ENCODE results near the gene ROR1. TPM values are rescaled to one million over a fixed set of nuclear protein-coding genes. Genes with fewer than 3 reads are reported as not detected.
"Not testable (repeated sequence)": the region's sequence is repeated elsewhere in the genome, so short reads cannot be mapped to it uniquely, and the experiment has no call there.

The ROR1 gene
- total RNA-seq, 1 experiment from 2014 or later, result 10.5 TPM

DNA sequence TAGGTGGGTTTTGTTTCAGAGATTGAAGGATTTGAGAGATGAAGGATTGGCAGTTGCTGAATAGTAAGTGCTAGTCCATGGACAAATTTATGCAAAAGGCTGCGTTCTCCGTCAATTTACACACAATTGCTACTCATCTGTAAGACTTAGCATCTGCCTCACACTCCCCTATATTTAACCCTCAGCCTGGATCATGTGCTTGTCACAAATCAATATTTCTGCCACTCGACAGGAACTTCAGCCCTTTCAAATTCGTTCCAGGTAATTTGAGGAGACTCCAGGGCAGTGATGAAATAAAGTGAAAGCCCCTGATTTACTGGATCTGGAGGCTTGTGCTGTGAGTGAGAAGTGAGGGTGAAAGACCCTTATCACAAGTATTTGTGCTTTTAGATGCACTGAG is 324.0 kb downstream of the ROR1 start:
- no peak for DNase-seq (ENCODE audit: low read depth)

DNA sequence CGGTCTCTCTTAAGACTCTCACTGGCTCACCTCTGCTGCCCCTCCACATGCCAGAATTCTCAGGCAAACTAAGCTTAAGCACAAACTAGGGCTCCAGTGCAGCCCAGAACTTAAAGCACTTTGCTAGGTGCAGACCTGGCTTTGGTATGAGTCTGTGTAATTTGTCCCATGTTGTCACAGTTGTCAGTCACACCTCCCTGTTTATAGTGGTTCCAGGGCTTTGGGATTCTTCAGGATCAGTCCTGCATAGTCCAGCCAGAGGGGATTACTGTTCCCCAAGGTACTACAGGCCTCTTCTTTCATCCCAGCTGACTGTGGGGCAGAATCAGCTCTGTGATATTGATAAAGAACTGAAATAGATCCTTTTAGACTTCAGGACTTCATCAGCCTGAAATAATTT is 324.6 kb downstream of the ROR1 start:
- DNase-seq (ENCODE audit: low read depth), result no peak

DNA sequence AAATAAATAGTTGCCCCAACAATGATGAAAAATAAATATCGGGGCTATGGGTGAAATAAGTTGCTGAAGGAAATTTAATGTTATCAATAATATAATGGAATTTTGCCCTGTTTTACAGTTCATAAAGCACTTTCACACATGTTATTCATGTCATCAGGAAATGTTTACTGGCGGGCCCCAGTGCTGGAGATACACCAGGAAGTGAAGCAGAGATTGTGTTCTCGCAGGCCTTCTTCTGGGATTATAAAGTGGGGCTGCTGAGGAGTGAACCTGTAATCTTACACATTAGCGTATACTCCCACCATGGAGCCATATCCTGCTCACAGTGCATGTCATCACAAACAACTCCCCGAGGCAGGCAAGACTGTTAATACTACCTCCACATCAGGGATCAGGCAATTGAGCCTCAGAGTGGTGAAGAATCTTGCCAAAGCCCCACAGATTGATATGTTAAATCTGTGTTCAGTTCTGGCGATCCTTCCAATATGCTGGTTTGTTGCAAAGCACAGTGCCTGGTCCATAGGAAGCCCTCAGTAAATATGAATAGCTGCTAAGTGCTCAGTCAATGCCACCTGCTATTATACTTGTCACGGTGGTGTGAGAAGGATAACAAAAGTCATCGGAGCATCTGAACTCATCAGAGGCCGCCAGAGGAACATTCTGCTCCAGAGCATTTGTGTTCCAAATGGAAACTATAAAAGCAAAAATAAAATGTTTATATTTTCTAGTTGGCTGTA is 325.2 kb downstream of the ROR1 start:
- no peak for DNase-seq (ENCODE audit: low read depth)

DNA sequence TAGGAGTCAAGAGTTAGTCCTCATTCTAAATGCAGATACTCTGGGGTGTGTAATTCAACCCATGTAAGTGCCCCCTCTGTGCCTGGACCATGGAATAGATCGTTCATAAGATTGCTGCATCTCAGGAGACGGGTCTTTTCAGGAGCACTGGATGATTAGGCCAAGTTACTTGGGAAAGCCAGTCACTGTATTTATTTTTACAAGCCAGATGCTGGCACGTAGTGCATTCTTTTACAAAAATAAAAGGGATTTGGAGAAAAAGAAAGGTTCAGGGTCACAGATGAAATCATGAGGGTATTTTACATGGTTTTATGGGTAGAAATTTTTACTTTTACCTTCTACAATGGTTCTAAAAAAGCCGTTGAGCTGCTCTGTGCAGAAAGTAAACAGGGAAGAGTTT is 327.0 kb downstream of the ROR1 start:
- no peak for DNase-seq (ENCODE audit: low read depth)

DNA sequence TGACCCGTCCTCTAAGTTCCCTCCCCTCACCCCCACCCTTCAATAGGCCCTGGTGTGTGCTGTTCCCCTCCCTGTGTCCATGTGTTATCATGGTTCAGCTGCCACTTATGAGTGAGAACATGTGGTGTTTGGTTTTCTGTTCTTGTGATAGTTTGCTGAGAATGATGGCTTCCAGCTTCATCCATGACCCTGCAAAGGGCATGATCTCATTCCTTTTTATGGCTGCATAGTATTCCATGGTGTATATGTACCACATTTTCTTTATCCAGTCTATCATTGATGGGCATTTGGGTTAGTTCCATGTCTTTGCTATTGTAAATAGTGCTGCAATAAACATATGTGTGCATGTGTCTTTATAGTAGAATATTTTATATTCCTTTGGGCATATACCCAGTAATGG is 330.8 kb downstream of the ROR1 start:
- DNase-seq (ENCODE audit: low read depth), result not testable (repeated sequence)

DNA sequence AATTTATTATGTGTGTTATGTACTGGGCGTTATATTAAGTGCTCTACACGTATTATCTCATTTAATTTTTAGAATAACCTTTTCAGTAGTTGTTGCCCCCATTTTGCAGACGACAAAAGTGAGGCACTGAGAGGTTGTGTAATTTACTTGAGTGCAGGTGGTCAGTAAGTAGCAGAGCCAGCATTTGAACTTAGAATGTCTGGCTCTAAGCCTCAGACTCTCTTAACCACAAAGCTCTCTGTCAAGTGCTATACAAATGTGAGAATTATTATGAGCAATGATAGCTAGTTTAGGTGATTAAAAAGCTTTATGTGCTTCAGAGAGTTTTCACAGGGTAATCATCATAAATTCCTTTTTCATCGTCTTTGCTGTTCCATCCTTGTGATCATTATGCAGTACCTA is 333.3 kb downstream of the ROR1 start:
- no peak for DNase-seq (ENCODE audit: low read depth)

DNA sequence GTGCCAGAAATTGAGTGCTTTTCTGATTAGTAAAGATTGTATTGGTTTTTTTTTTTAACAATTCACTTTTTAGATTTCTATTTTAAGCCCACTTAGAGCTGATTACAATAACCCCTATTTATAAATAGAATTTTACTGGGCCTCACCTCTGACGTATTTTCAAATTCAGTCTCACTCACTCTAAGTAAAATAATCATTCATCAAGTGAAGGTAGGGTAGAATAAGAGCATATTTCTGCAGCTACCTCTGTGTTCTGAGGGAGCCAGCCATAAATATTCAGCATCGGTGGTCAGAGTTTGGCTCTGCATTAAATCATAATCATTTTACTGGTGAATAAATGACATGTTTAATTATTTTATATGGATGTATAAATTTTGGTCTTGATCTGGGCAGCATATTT is 333.8 kb downstream of the ROR1 start:
- no peak for DNase-seq (ENCODE audit: low read depth)

DNA sequence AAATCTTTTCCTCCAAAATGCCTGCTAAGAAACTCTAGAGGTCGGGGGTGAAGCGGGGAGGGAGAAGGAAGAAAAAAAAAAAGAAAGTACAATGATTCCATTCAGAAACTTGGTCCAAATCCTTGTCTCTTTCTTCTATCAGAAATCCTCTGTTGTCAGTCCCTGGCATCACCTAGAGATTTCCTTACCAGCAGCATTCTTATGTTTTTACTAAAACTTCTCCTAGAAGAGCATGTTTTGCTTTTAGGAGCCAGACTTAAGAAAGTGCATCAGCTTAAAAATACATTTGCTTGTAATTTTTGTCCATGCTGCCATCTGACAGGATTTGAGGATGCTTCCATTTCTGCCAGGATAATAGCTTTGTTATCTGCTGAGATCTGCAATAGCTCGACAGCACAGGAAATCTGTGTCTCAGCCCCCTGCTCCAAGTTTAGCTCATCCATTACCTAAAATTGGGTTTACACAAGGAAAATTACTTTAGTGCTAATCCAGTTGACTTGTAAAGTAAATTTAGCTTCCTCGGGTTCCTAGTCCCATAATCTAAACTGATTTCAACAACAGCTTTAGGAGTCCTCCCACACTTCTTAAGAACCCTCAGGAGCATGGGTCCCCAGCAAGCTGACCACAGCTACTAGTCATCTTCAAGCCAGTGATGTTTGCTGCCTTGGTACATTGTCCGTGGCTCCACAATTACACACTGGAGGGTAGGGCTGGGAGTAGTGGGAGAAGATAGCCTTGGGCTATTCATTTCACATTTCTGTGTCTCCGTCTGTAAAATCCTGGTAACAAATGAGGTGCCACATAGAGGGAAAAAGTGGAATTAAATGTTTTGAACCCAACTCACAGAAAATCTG is 337.3 kb downstream of the ROR1 start:
- DNase-seq (ENCODE audit: low read depth), result peak; percentile 67

DNA sequence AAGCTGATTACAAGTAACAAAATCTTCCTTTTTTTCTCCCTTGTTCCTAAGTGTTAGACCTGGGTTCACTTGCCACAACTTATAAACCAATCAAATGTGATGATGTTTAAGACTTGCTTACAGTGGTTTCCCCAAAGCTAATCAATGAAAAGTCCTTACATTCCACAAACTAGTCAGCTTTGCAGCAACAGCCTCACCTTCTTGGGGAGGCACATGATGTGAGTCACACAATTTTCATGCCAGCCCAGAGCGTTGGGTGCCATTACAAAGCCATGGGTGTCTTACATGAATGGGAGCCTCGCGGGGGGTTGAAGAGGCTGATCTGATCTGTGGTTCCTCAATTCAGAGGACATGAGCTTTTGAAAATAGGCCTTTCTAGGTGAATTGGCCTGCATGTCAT is 338.0 kb downstream of the ROR1 start:
- peak; percentile 35 for DNase-seq (ENCODE audit: low read depth)

DNA sequence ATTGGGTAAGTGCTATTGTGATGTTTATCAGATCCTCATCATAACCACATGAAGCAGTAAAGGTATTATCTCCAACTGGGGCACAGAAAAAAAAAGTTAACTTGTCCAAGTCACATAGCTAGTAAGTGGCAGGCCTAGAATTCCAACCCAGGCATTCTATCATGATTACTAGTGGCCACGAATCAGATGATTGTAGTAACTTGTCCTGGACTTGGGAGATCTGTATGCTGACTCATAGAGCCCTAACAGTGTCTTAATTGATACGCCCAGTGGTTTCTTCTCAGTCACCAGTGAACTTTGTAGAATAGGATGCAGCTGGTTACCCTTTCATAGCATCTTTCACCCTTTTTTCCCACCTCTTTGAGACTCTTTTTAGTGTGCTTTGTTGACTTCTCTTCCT is 338.5 kb downstream of the ROR1 start:
- peak; percentile 84 for DNase-seq (ENCODE audit: low read depth)

DNA sequence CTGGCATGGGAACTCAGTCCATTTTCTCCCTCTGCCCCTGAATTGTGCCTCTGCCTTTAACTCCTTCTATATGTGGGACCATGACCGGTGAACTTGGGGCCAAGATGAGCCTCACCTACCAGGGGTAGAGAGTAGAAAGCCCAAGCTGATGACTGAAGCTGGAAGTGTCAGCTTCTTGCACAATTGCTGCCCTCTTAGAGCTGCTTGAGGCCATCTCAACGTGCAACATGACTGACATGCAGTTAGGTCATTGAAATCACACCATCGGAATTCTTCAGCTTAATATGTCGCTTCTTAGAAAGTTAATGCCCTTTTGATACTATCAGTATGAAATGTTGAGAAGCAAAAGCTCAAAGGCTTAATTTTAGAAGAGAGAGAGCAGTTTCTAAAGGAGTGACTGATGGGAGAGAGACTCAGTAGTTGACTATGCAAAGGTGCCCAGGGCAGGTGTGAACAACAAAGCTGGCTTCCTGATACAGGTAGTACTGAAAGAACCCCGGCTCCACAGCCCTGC is 340.3 kb downstream of the ROR1 start:
- no peak for DNase-seq (ENCODE audit: low read depth)

DNA sequence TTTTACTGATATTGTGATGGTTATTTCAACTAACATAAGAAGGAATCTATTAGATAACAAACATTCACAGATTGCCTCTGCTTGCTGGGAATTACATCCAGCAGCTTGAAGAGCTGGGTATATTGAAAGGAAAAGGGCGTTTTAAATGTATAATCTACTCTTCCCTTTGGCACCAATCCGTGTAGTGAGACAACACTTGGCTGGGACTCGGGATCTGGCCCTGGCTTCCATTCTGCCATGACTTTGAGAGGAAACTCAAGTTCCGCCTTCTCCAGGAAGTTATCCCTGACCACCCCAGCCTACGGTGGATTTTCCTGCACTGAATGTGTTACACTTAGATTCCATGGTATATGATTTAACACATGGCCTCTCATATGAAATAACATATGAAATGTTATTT is 342.7 kb downstream of the ROR1 start:
- DNase-seq (ENCODE audit: low read depth), result no peak

DNA sequence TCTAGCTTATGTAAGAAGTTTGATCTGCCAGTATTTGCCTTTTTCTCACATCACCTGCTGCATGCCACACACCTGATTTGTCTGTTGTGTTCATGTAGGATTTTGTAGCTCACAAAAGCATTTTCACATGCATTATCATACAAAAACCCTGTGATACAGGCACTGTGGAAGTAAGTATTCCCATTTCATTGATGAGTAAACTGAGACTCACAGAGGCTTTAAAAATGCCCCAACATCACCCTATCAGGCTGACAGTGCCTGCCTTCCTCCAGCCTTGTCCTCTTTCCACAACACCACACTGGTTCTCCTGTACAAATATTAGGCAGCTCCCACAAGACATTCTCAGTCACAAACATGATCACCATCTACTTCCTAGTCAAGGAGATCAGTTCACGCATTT is 343.7 kb downstream of the ROR1 start:
- DNase-seq (ENCODE audit: low read depth), result no peak

DNA sequence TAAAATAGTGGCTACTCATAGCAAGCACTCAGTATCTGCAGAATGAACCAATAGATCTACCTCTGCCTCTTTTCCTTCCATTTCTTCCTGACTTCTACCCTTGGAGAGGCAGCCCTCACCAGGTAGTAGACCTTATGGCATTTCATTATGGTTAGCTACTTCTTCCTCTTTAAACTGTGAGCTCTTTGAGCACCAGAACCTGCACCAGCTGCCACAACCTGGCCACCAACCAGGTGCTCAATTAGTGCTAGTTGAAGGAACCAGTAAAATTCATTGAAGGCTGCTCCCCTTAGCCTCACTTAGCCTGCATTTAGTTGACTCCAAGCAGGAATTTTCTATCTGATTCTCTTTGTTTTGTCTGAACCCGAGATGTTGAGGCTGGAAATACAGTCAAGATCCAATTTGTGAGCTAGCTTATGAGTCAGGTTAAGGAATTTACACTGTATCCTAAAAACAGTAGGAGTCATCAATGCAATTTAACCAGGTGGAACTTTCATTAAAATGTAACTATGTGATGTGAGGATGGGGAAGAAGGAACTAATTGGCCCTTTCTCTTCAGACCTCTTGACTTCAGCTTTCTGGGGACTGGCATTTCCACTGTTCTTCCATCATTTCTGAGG is 348.1 kb downstream of the ROR1 start:
- DNase-seq (ENCODE audit: low read depth), result no peak

DNA sequence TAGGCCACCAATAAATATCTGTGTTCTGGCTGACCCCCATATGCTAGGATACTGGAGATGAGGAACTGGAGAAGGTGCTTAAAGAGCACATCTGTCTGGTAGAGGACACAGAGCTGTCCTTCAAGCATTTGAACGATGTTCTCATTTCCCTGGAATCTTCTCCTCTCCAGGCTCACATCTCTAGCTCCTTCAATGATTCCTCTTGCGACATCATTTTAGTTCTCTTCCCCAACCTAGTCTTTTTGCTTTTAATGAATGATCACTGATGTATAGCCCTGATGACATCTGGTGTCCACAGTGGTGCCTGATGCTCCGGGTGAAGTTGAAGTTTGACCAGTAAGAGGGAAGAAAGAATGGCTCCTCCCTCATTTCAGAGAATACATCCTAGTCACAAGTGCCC is 348.8 kb downstream of the ROR1 start:
- no peak for DNase-seq (ENCODE audit: low read depth)

DNA sequence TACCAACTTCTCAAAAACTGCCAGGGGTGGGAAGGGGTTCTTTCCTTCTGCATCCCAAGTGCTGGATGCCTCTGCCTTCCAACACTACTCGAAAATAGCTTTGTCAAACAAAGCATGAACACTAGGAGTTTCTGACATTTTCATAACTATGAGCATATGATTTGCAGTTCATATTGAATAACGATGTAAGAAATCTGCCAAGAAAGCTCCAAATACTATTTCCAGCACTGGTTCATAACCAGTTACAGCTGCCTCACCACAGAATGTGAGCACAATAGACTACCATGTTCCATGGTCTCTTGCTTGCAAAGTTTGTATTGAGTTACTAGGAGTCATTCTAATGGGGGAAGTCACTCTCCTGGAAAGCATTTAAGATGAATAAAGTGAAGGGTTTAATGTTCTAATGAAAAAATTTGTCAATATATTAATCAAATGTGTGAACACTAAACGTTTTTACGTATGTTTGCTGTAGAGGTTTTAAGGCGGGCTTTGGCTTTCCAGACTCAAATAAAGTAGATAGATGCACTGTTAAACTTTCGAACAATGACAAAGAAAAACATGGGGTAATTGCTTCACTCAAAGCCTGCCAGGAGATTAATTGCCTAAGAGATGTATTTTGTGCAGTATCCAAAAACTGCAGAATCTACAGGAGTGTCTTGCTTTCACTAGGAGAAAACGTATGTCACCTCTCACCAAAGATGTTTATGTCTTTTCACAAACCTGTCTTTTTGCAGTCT is 351.1 kb downstream of the ROR1 start:
- DNase-seq (ENCODE audit: low read depth), result no peak

DNA sequence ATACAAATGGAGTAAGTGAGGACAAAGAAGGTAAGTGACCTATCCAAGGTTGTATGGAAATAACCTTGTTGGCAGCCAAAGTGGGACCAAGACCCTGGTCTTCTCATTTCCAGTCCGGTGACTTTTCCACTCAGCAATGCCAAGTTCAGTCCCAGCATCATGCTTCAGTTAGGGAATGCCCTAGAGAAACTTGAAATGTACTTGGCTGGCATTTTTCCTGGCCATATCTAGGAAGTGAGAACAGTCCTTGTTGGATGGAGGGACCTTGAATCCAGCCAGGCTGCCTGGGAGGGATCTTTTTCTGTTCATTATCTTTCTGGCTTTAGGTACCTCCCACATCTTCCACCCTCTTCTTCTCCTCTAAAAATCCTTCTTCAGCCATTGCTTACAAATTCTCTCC is 352.8 kb downstream of the ROR1 start:
- no peak for DNase-seq (ENCODE audit: low read depth)

DNA sequence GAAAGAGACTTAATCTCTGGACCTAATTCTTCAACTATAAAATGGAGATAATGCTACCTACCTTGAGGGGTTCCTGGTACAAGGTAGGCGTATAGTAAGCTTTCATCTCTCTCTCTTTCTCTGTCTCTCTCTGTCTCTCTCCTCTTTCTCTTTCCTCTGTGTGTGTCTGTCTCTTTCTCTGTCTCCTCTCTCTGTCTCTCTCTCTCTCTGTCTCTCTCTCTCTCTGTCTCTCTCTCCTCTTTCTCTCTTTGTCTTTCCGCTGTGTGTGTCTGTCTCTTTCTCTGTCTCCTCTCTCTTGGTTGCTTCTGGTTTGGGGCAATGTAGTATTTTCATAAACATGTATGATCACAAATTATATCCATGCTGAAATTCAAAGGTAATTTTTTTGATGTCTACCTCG is 353.5 kb downstream of the ROR1 start:
- no peak for DNase-seq (ENCODE audit: low read depth)

DNA sequence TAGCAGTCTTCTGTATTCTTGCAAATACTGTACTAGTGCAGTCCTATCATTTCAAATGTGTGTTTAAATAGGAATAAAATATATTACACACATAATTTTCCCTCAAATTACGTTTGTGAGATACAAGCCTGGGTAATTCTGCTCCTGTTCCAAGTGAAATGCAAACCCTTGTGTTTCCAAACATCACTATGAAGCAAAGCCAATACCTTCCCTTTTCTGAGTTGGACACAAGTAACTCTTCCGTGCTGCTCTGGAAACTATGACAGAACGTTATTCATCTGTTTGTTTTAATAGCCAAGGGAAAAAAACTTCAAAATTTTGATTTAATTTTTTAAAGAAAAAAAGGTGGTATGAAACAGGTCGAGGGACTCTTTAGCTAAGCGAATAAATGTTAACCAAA is 355.9 kb downstream of the ROR1 start:
- no peak for DNase-seq (ENCODE audit: low read depth)

DNA sequence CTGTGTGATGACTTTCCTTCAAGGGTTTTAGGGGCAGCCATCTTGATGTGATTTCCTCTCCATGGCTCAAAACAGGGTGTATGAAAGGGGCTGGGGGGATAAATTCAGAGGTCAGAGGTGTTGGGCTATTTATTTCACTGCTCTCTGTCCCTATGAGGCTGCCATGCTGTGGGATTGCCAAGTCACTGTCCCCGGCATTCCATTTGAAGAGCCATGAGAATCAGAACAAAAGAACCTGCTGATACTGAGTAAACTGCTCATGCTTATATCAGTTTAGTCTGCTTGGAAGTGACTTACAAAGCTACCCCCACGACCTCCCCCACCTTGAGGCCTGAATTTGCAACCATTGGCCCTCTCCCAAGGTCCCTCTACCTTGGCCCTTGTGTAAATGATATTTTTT is 357.3 kb downstream of the ROR1 start:
- DNase-seq (ENCODE audit: low read depth), result no peak

DNA sequence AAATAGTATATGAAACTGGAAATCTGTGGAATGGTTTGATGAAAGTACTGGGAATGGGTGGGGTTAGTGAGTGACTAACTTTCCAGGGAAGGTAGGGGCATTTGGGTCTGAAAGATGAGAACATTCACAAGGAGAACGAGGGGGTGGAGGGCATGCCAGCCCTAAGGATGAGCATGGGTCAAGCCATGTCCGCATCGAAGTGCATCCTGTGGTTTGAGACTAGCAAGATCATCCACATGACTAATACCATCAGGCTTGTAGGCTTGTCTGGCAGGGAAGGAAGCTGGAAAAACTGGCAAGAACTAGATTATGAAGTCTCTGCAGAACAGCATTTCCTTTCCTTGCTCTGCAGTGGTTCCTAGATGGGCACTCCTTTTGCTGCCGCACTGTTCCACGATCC is 359.2 kb downstream of the ROR1 start:
- peak; percentile 99 for DNase-seq (ENCODE audit: low read depth)
